Small intestine (tissue), 7 donors: Measurements from ENCODE around the gene GRIFIN. TPM values are rescaled to one million over a fixed set of nuclear protein-coding genes. Genes with fewer than 3 reads are reported as not detected.

Source experiments
- DNase-seq, 2 donors: peaks; one replicate each; pipeline versions ENCODE4 v3.0.0 to v3.0.0-alpha.2; 2013
- FAIRE-seq: peaks from 2 replicates; lab custom pipeline; 2012; peaks lifted over from hg19 to GRCh38; lab: Jason Lieb, UNC
- H3K27ac ChIP-seq, 3 donors: one replicate each; pipeline ENCODE4 v1.5.1; 2013; ENCODE audit warnings: low read length in 2 of 3, mild to moderate bottlenecking in 2 of 3, control low read depth in 1 of 3, inconsistent platforms in 1 of 3, low read depth in 1 of 3, moderate library complexity in 1 of 3
- H3K27me3 ChIP-seq, 3 donors: one replicate each; pipeline ENCODE4 v1.6.1; 2013; ENCODE audit warnings: low read length in 3 of 3, inconsistent platforms in 1 of 3; ENCODE audit not compliant: control insufficient read depth in 3 of 3, insufficient read depth in 3 of 3
- H3K36me3 ChIP-seq, 3 donors: one replicate each; pipeline ENCODE4 v1.6.1; 2013; ENCODE audit warnings: low read length in 3 of 3, inconsistent platforms in 1 of 3, low read depth in 1 of 3, mild to moderate bottlenecking in 1 of 3, moderate library complexity in 1 of 3; ENCODE audit not compliant: control insufficient read depth in 3 of 3, insufficient read depth in 2 of 3
- H3K4me1 ChIP-seq, 3 donors: one replicate each; pipeline ENCODE4 v1.6.1; 2013; ENCODE audit warnings: low read length in 2 of 3, inconsistent platforms in 1 of 3, low read depth in 1 of 3, mild to moderate bottlenecking in 1 of 3, moderate library complexity in 1 of 3; ENCODE audit not compliant: control insufficient read depth in 3 of 3, insufficient read depth in 2 of 3
- H3K4me3 ChIP-seq, 3 donors: one replicate each; pipeline ENCODE4 v1.5.1; 2013; ENCODE audit warnings: low read length in 3 of 3, control low read depth in 1 of 3, inconsistent platforms in 1 of 3, low read depth in 1 of 3, mild to moderate bottlenecking in 1 of 3, moderate library complexity in 1 of 3
- H3K9me3 ChIP-seq, 2 donors: one replicate each; pipeline ENCODE4 v1.6.1; 2013; ENCODE audit warnings: low read depth in 1 of 2, low read length in 1 of 2; ENCODE audit not compliant: control insufficient read depth in 2 of 2, insufficient read depth in 1 of 2
- WGBS, 3 donors: extraction: QIAGEN DNeasy Blood & Tissue Kit; methylation state at CpG; one replicate each; pipeline ENCODE4 v1.1.7; 2013; 5-methylcytosine and 5-hydroxymethylcytosine counted together
- polyA plus RNA-seq, 4 donors: library from polyadenylated mRNA; stranded (reverse) in 3 of 4; unstranded in 1 of 4; fragments of 200-250 nt in 3 of 4; fragments of 120-200 nt in 1 of 4; gene quantifications; one replicate each; pipeline versions ENCODE4 v1.2.1 to v1.2.3, GENCODE V29; 2013
- donor health status: healthy with polysubstance abuse.
- donor health status: control.
- donor health status: control.
- donor health status: Bipolar disorder and iron deficiency.
- donor health status: healthy.

GRIFIN gene
- polyA plus RNA-seq, 4 donors = not detected

GRCh38 chr7:2437537-2438148 lies 38.6 kb downstream of the GRIFIN start:
- WGBS, 3 donors = 39 to 67% (median 43%) methylated on average over 15 to 16 of the region's 16 CpGs
- peak; percentile 23 to 47 for DNase-seq
- H3K36me3 ChIP-seq = peaks cover 0 to 50% (median 0%) of the 10 kb centered on the region in 3 donors
- no peak overlapping the region for H3K4me3 ChIP-seq
- no peaks in the 10 kb centered on the region for H3K27me3 ChIP-seq
- H3K9me3 ChIP-seq = peaks cover 0 to 4% of the 10 kb centered on the region in 2 donors
- H3K27ac ChIP-seq = no peak overlapping the region
- H3K4me1 ChIP-seq = peaks cover 0 to 28% (median 0%) of the 10 kb centered on the region in 3 donors
- no peak for FAIRE-seq

GRCh38 chr7:2437136-2437535 lies 39.1 kb downstream of the GRIFIN start:
- Histone ChIP-seq H3K9me3 (peaks cover 0 to 4% of the 10 kb centered on the region in 2 donors), H3K36me3 (peaks cover 0 to 53% (median 0%) of the 10 kb centered on the region in 3 donors), H3K27ac (no peak overlapping the region), H3K4me1 (peaks cover 0 to 33% (median 0%) of the 10 kb centered on the region in 3 donors), H3K27me3 (no peaks in the 10 kb centered on the region), H3K4me3 (no peak overlapping the region)
- peak; percentile 23 to 29 for DNase-seq
- 55 to 79% (median 64%) methylated on average over 9 of the region's 9 CpGs for WGBS, 3 donors
- no peak for FAIRE-seq

GRCh38 chr7:2436341-2437104 lies 39.7 kb downstream of the GRIFIN start:
- FAIRE-seq (no peak), DNase-seq (no peak)
- Histone ChIP-seq H3K36me3 (peaks cover 0 to 53% (median 0%) of the 10 kb centered on the region in 3 donors), H3K4me1 (peaks cover 0 to 37% (median 0%) of the 10 kb centered on the region in 3 donors), H3K4me3 (no peak overlapping the region), H3K27ac (no peak overlapping the region), H3K27me3 (no peaks in the 10 kb centered on the region), H3K9me3 (peaks cover 0 to 5% of the 10 kb centered on the region in 2 donors)
- WGBS, 3 donors = 84 to 86% (median 86%) methylated on average over 25 of the region's 25 CpGs

GRCh38 chr7:2435146-2435545 lies 41.1 kb downstream of the GRIFIN start:
- Histone ChIP-seq H3K36me3 (peaks cover 0 to 53% (median 0%) of the 10 kb centered on the region in 3 donors), H3K9me3 (peaks cover 0 to 14% of the 10 kb centered on the region in 2 donors), H3K4me1 (peaks cover 0 to 24% (median 0%) of the 10 kb centered on the region in 3 donors), H3K27ac (no peak overlapping the region), H3K4me3 (no peak overlapping the region), H3K27me3 (no peaks in the 10 kb centered on the region)
- DNase-seq (no peak), FAIRE-seq (no peak)
- 78 to 84% (median 79%) methylated on average over 5 of the region's 5 CpGs for WGBS, 3 donors

- Histone ChIP-seq H3K36me3 (peaks cover 0 to 53% (median 0%) of the 10 kb centered on the region in 3 donors), H3K9me3 (peaks cover 0 to 17% of the 10 kb centered on the region in 2 donors), H3K27ac (no peak overlapping the region), H3K4me3 (no peak overlapping the region), H3K4me1 (peaks cover 0 to 20% (median 0%) of the 10 kb centered on the region in 3 donors), H3K27me3 (no peaks in the 10 kb centered on the region)
- 94 to 96% (median 95%) methylated on average over 34 to 42 of the region's 42 CpGs for WGBS, 3 donors
- DNase-seq (no peak), FAIRE-seq (no peak)
Observed at GRCh38 chr7:2433713-2434550, 42.3 kb downstream of the GRIFIN start.

GRCh38 chr7:2432910-2433712 lies 43.1 kb downstream of the GRIFIN start:
- Histone ChIP-seq H3K27ac (no peak overlapping the region), H3K4me3 (no peak overlapping the region), H3K36me3 (peaks cover 0 to 45% (median 0%) of the 10 kb centered on the region in 3 donors), H3K9me3 (peaks cover 0 to 17% of the 10 kb centered on the region in 2 donors), H3K27me3 (no peaks in the 10 kb centered on the region), H3K4me1 (peaks cover 0 to 18% (median 0%) of the 10 kb centered on the region in 3 donors)
- DNase-seq (no peak), FAIRE-seq (no peak)
- 98 to 99% (median 98%) methylated on average over 85 of the region's 85 CpGs for WGBS, 3 donors

- Histone ChIP-seq H3K4me3 (no peak overlapping the region), H3K27me3 (no peaks in the 10 kb centered on the region), H3K36me3 (peaks cover 0 to 36% (median 0%) of the 10 kb centered on the region in 3 donors), H3K27ac (peak overlapping the region in 1 of 3 donors; percentile 13), H3K9me3 (peaks cover 0 to 17% of the 10 kb centered on the region in 2 donors), H3K4me1 (peaks cover 0 to 10% (median 0%) of the 10 kb centered on the region in 3 donors)
- no peak for FAIRE-seq
- DNase-seq = no peak
- WGBS, 3 donors = 59 to 72% (median 71%) methylated on average over 3 of the region's 3 CpGs
Observed at GRCh38 chr7:2431260-2431867, 44.8 kb downstream of the GRIFIN start.
